ENCODE results near the gene NPC1.
A peak's percentile ranks its signal among the peaks of the same experiment; 100 is the strongest.
"Not testable (repeated sequence)": the region's sequence is repeated elsewhere in the genome, so short reads cannot be mapped to it uniquely, and the experiment has no call there.

Gene NPC1

DNA sequence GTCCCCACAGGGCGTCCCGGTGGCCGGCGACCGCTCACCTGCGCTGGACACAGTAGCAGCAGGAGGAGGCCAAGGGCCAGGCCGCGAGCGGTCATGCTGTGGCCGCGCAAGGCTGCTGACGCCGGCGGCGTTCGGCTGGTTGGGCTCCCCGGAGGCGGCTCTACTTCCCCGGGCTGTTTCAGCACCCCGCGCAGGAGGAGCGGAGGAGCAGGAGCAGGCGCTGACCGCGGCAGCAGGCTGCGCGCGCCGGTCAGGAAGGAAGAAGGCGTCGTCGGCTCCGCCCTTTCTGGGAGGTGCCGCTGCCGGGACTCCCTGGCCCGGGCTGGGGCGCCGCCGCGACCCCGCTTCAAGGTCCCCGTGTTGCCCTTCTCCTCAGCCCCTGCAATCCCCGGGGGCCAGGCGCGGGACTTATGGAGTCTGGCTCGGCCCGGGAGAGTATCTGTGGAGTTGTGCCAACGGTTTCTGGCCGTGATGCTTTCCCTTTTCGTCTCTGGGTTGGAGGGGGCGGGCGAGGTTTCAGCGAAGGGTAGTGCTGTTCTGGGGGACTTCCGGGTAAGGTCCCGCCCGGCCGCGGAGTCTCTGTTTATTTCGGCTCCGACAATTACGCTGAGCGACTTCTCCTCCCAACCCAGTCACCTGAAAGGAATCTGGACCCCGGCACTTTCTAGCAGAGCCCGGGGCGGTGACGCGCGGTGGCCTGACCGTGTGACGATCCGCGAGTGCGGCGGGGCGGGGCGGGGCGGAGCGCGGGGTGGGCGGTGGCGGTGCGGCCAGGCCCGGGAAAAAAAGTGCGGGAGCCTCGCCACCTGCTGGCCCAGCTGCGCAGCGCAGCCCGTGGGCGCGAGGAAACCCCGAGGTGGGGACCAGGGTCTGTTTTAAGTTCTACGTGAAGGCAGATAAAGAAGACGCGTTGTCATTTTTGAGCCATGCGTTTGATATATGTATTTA, at the start of gene NPC1:
Gene NPC1, minus strand, starts transcription at position 258 of the 948 bp plus-strand sequence. Its CDS starts 163 bp downstream, at position 95.
- peak; percentile 93 for DNase-seq

DNA sequence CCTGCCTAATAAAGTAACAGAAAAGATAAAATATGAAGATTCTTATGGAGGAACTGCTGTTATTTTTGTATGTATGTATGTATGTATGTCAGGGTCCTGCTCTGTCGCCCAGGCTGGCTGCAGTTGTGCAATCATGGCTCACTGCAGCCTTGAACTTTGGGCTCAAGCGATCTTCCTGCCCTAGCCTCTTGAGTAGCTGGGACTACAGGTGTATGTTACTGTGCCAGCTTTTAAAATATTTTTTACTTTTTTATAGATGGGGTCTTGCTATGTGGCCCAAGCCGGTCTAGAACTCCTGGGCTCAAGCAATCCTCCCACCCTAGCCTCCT, 49.7 kb upstream of the NPC1 start:
- DNase-seq = no peak

DNA sequence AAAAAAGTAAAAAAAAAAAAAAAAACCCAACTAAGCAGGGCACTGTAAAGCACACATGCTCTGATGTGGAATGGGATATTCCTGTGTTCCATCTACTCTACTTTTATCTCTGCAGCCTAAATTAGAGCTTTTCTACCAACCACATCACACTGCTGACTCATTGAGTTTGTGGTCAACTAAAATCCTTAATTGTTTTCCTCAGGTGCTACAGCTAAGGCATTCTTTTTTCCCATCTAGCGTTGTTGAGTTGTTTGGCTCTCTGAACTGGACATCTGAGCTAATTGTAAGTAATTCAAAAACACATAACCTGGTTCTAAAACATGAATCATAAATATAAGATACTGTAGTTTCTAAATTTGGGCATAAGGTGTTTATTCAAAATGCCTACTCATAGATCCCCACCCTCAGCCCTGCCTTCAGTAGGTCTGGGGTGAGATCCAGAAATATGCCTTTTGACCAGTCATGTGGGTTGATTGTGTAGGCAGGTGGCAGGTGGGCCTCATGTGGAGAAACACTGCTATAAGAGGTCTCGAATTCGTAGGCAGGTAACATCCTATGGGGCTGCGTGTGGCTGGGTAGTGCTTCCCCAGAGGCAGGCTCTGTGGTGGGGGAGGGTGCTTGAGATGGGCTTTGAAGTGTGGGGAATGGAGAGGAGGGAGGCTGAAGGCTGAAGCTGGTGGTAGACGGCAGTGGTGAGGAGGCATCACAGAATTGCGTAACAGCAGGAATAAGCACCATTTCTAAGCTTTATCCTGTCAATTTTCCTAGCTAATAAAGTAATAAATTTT, 49.2 kb upstream of the NPC1 start:
- DNase-seq = no peak

DNA sequence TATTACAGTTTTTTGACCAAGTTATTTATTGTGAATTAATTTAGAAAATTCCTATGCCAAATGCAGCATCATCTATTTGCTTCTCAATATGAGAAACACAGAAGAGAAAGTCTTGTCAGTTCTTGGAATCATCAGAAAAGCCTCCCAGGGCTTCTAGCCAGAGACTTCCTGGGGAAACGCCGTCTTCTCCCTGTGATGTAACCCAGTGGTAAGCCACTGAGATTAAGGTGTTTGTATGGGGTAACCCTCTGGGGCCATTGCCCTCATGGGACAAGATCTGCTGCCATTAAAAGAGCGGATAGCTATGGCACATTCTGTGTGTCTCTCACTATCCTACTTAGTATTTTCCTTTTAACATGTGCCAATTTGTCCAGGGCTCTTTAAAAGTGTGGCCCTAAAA, 48.4 kb upstream of the NPC1 start:
- no peak for DNase-seq

DNA sequence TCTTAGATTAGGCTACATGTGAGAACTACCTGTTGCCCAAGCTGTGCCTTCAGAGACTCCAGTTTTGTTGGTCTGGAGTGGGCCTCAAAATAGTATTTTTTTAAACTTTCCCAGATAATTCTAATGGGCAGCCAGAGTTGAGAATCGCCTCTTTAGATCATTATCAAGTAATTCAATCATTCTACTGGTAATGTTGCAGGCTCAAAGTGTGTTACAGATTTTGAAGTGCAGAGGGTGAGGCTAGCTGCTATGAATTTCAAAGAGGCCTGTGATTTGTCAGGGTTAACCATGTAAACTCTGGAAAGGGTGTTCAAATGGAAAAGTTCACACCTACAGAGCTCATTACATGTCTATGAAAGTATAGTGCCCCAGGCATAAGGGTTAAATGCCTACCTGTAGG, 46.3 kb upstream of the NPC1 start:
- no peak for DNase-seq

DNA sequence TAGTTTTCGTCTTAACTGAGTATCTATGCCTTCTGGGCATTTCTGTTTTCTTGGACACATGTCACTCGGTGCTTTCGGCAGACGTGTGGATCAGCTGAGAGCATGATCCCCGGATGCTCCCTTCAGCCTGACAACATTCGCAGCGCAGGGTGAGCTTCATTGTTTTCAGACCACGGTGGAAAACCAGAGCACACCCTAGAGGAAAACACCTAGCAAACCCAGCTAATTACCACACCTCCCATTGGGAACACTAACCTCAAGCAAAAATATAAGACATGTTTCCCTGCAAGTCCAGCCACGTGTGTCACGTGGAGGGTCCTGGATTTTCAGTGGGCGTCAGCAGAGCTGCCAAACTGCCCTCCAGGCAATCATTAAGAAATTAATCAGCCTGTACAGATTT, 45.4 kb upstream of the NPC1 start:
- no peak for DNase-seq

DNA sequence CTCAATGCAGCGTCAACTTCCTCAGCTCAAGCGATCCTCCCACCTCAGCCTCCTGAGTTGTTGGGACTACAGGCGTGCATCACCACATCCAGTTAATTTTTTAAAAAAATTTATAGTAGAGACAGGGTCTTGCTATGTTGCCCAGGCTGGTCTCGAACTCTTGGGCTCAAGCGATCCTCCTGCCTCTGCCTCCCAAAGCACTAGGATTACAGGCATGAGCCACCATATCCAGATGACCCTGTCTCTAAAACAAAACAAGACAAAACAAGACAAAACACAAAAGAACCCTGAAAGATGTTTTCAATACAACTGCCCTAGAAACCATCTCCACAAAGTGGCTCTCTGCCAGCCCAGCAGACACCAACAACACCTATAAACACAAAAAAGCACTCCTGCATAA, 45.0 kb upstream of the NPC1 start:
- no peak for DNase-seq

DNA sequence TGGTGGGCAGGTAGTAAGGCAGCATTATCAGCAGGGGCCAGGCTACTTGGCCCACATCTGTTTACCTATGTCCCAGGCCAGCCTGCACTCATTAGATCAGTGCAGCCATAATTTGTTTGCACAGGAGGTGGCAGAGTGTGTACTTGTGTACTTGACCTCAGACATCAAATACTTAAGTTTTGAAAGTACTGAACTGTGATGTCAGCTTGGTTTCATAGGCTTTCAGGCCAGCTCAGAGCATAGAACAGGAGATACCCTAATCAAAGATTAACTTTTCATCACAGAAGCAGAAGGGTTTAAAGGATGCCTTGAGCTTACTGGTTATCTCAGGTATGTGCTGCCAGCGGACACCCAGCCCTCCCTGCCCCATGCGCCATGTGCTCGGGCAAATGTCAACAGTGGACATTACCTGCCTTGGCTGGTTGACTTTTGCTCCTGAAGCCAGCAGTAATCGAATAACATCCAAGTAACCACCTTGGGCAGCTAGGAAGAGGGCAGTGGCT, 43.2 kb upstream of the NPC1 start:
- no peak for DNase-seq

DNA sequence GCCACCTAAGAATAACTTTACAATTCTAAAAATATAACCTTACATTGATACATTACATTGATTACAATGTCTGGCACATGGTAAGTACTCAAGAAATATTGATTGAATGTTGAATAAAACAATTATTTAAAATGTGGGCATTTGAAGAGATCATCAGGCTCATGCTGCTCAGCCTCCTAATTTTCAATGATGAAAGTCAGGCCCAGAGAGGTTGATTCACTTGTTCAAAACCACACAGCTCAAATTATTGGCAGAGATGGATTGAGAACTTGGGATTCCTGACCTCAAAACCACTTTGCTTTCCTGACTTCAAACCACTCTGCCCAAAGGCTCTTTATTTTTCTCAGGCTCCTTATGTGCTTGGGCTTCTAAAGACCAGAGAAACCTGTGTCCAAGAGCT, 41.7 kb upstream of the NPC1 start:
- no peak for DNase-seq

DNA sequence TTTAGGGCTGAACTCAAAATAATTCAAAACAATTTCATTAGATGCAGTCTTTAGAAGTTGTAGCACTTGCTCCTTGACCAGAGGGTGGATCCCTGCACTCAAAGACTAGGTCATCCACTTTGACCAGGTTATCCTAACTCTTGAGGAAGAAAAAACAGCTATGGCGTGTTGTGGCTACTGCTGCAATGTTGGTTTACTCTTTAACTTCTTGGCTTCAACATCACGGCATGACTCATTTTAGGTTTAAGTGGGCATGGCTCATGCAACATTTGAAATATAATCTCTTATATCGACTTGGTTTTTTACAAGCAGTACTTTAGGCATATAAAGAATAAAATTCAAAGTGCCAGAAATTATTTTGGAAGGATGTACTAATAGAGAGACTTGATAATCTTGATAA, 41.0 kb upstream of the NPC1 start:
- no peak for DNase-seq

DNA sequence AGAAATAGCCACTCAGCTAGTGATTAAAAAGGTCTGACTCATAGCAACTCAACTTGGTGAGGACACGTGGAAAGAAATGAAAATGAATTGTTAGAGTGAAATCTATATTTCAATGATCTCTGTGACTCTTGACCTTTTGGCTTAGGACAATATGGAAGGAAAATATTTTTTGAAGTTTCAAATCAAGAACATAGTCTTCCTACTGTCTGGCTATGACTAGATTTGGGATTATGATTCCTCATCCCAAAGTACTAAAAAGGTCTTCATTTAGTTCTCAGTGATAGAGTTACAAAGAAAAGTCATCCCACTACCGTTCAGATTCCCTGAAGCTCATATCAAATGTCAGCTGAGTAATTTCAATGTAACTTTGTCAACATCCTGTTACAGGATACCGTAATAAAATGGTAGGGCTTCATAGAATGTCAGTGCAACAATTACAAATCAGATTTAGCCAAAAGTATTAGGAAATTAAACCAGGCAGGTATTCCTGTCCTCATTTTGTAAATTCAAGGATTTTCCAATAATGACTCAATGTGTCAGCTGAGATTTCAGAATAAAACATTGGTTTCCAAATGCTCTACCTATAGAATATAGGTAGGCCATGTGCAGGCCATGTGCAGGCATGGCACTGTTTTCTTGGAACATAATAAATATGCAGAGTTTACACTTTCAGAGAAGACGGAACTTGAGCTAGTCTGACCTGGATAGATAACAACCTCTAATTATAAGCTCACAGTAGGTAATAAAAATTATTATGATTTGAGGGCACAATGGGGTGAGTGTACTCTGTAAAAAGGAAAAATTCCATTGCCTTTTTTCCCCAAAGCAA, 40.4 kb upstream of the NPC1 start:
- no peak for DNase-seq

DNA sequence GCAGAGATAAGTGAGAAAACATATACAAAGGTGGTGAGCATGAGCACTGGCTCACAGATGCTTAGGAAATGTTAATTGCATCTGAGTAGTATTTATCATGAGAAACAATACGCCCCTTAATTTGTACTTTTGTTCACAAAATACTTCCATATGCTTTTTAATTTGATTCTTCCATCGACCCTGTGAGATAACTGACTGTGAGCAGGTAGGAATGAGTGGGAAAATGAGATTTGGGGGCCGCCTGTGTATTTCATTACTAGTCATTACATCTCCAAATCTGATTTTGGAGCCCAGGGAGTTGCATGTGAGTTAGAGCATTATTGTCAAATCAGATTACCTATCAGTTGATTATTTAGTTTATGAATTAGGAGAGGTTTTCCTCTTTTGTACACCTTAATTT, 36.7 kb upstream of the NPC1 start:
- DNase-seq = no peak

DNA sequence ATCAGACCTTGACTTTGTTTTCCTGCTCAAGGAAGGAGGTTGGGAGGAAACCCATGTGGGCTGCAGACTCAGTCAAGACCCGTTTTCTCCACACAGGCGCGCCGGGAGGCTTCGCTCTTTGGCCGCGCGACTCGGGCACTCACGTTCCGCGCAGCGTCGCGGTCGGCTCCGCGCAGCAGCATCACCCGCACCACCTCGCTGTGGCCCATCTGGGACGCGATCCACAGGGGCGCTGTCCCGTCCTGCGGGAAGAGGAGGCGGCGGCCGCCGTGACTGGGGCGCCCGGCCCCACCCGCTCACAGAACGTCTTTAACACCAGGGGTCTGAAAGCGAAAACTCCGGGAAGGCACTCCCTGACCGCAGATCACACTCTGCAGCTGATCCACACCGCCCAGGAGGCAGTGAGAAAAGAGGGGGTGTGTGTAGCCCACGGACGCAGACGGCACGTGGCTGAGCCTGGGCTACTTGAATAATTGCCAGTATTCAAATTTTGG, 33.1 kb upstream of the NPC1 start:
- no peak for DNase-seq

DNA sequence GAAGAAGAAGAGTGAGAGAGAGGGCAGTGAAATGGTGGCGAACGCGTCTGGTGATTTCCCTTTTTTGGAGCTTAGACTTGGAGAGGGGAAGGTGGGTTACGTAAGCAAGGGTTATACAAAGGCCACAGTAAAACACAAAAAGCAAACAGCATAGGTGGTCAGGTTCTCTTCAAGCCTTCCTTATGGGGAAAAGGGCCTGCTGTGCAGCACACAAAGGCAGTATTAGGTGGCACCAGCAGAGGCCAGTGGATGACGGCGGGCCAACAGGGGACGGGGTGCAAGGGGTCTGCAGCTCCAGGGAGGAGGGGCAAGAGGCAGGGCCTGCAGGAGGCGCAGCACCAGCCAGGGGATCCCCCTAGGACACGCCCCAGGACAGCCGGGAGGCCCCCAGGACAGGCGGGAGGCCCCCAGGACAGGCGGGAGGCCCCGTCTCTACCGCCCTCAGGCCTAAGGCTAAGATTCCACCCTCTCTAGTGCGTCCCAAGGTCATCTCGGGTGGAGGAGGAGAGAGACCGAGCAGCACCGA, 32.6 kb upstream of the NPC1 start:
- DNase-seq = peak; percentile 8

DNA sequence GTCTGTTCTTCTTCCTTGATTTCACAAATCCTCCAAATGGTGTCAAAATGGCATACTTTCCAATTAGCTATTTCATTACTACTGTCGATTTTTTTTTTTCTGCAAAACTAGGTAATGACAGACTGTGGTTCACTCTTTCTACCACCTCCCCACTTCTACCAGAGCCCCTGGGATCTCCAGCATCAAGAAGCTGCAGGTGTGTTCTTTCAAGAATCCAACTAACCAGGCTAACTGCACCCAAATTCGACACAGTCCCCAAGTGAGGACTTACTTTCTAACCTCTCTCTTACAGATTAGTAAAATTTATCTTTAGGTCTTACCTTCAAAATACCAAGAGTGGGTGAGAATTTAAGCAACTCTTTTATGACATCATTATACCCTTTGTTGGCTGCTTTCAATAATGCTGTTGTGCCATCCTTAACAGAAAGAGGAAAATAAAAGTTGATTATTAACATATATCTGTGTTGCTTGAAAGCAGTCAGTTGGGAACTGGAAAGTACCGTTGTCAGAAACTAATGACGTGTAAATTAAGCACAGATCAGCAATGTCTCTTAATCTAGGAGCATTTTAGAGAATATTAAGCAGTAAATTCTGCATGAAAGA, 31.2 kb upstream of the NPC1 start:
- DNase-seq = no peak

DNA sequence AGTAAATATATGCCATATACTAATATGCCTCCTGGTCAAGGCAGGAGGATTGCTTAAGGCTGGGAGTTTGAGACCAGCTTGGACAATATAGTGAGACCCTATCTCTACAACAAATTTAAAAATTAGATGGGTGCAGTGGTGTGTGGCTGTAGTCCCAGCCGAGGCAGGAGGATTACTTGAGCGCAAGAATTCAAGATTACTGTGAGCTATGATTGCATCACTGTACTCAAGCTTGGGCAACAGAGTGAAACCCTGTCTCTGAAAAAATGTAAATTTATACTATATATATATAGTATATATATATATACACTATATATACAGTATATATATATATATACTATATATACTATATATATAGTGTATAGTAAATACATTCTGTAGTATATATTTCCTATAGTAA, 30.0 kb upstream of the NPC1 start:
- no peak for DNase-seq

DNA sequence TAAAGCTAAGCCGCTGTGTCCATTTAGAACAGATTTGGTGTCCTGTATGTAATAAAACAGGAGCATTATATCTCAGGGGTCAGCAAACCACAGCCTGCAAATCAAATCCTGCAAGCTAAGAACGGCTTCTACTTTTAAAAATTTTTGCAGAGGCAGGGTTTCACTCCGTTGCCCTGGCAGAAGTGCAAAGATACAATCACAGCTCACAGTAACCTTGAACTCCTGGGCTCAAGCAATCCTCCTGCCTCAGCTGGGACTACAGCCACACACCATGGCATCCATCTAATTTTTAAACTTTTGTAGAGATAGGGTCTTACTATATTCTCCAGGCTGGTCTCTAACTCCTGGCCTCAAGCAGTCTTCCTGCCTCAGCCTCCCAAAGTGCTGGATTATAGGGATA, 28.6 kb upstream of the NPC1 start:
- DNase-seq = no peak

DNA sequence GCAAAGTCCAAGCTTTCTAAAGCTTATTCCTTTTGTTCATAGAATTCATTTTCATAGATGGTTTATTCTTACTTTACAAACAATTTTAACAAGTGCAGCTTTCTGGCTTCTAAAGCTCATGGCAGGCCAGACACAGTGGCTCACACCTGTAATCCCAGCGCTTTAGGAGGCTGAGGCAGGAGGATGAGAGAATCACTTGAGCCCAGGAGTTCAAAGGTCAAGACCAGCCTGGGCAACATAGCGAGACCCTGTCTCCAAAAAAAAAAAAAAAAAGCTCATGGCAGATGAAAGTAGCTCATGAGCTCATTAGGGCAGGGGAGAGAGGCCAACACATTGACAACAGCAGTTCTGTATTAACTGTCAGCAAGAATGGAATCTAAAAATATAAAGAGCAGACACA, 28.1 kb upstream of the NPC1 start:
- no peak for DNase-seq

DNA sequence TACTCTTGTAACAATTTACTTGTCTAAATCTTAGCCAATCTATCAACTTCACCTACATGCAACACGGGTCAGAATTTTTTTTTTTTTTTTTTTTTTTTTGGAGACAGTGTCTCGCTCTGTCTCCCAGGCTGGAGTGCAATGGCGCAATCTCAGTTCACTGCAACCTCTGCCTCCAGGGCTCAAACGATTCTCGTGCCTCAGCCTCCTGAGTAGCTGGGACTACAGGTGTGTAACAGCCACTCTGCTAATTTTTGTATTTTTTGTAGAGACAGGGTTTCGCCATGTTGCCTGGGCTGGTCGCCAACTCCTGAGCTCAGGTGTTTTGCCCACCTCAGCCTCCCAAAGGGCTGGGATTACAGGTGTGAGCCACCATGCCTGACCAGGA, 26.8 kb upstream of the NPC1 start:
- not testable (repeated sequence) for DNase-seq

DNA sequence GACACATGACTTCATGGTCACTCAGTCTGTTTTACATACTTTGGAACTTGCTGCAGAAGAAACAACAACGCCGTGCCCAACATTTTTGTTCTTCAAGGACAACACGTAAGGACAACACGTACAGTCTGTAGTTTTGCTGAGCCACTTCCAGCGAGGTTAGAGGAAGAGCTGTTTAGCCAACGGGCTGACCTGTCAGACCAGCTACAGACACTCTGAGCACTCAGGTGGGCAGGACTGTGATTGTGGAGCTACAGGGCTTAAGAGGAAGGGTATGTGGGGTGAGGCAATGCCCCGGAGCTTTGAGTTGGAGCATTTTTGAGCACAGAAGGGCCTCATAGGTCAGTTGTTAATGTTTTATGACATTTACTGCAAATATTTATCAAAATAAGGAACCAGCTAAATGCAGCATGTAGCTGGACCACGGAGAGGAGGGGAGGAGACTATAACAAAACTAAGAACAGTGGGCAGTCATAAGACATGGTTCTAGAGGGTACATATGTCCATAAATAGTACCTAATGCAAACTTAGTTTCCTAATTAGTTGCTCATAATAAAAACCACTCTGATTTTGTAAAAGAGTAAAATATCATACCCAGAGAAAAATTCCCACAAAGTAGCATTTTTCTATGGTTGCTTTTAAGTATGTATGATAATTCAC, 26.3 kb upstream of the NPC1 start:
- no peak for DNase-seq

DNA sequence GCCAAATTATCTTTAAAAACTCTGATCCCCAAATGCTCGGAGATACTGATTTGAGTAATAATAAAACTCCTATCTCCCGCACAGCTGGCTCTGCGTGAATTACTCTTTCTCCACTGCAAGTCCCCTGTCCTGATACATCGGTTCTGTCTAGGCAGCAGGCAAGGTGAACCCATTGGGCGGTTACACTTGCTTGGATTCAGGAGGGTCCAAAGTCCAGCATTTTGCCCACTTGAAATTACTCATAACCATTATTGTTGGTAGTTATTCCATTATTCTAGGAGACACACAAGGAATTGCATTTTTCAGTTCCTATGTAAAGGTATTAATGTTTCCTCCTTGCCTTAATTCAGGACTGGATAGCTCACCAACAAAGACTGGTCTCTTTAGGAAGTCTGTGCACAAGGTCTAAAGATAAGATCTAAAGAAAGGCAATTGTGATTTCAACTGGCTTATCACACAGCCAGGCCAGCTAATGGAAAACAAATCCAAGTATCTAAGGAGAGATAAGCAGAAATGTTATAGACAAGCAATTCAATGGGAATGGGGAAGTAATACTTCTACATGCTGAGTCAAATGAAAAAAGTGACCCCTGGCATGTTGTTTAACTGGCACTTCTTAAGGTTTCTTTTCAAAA, 23.2 kb upstream of the NPC1 start:
- no peak for DNase-seq
